OCI-LY3 (cell line): Measurements from ENCODE around the gene TFCP2L1.
"Not testable (repeated sequence)": the region's sequence is repeated elsewhere in the genome, so short reads cannot be mapped to it uniquely, and the experiment has no call there.

ENCODE experiments used
- H2AFZ ChIP-seq: fragments of 200-600, 300-600 bp; shearing (Covaris generic); 2 replicates; pipeline ENCODE4 v1.6.0; 2014; ENCODE audit warnings: antibody characterized with exemption, low read depth, low read length
- H3K27ac ChIP-seq: fragments of 200-600, 300-600 bp; sonication (generic); 2 replicates; pipeline ENCODE4 v1.5.1; 2014; ENCODE audit warnings: mild to moderate bottlenecking, low read length, moderate library complexity, mixed read lengths
- H3K27me3 ChIP-seq: fragments of 200-600, 300-600 bp; sonication (generic); 2 replicates; pipeline ENCODE4 v1.6.1; 2014; ENCODE audit warnings: low read depth, low read length, mixed read lengths
- H3K36me3 ChIP-seq: fragments of 200-600, 300-600 bp; sonication (generic); replicated peaks from 2 replicates; pipeline ENCODE3; 2014; ENCODE audit warnings: low read depth, low read length, mixed read lengths
- H3K4me1 ChIP-seq: fragments of 300-600, 200-600 bp; sonication (generic); 2 replicates; pipeline ENCODE4 v1.6.1; 2014; ENCODE audit warnings: low read length, mixed read lengths
- H3K4me2 ChIP-seq: fragments of 200-600, 300-600 bp; sonication (generic); 2 replicates; pipeline ENCODE4 v1.6.1; 2014; ENCODE audit warnings: low read length, mixed read lengths
- H3K4me3 ChIP-seq: fragments of 300-600, 200-600 bp; sonication (generic); 2 replicates; pipeline ENCODE4 v1.5.1; 2014; ENCODE audit warnings: antibody characterized with exemption, mild to moderate bottlenecking, low read length, moderate library complexity
- H3K79me2 ChIP-seq: fragments of 300-600, 200-600 bp; shearing (Covaris generic); 2 replicates; pipeline ENCODE4 v1.6.1; 2014; ENCODE audit warnings: mild to moderate bottlenecking, low read length, mixed read lengths
- H3K9ac ChIP-seq: fragments of 300-600, 200-600 bp; shearing (Covaris generic); 2 replicates; pipeline ENCODE4 v1.6.0; 2014; ENCODE audit warnings: mild to moderate bottlenecking, low read length, moderate library complexity
- H3K9me3 ChIP-seq: fragments of 200-600, 300-600 bp; shearing (Covaris generic); 2 replicates; pipeline ENCODE4 v1.6.1; 2014; ENCODE audit warnings: low read length, mixed read lengths; ENCODE audit not compliant: insufficient read depth
- H4K20me1 ChIP-seq: fragments of 200-600, 300-600 bp; sonication (generic); 2 replicates; pipeline ENCODE4 v1.6.1; 2016; ENCODE audit warnings: low read length, mixed read lengths; ENCODE audit not compliant: insufficient read depth
- CTCF ChIP-seq: fragments of 200-600, 300-600 bp; sonication (generic); IDR thresholded peaks from 2 replicates; pipeline ENCODE4 v1.5.1; 2014; ENCODE audit warnings: antibody characterized with exemption, low read length, low read depth
- EZH2phosphoT487 ChIP-seq: fragments of 200-600 bp; shearing (Covaris generic); IDR thresholded peaks from 2 replicates; pipeline ENCODE4 v1.6.1; 2018; ENCODE audit warnings: antibody characterized with exemption, mixed run types, low read depth

The TFCP2L1 gene

GRCh38 chr2:121225681-121226080 lies 59.3 kb downstream of the TFCP2L1 start:
- not testable (repeated sequence) for H3K4me2 ChIP-seq, H3K4me1 ChIP-seq, H3K9ac ChIP-seq, H4K20me1 ChIP-seq, H3K4me3 ChIP-seq, H3K79me2 ChIP-seq, H3K36me3 ChIP-seq, H3K9me3 ChIP-seq, H2AFZ ChIP-seq, H3K27ac ChIP-seq, H3K27me3 ChIP-seq

GRCh38 chr2:121220995-121221394 lies 64.0 kb downstream of the TFCP2L1 start:
- Histone ChIP-seq H2AFZ (no peak overlapping the region), H3K9ac (no peak overlapping the region), H3K36me3 (no peaks in the 10 kb centered on the region), H3K4me3 (no peak overlapping the region), H3K9me3 (no peaks in the 10 kb centered on the region), H3K79me2 (no peaks in the 10 kb centered on the region), H4K20me1 (no peaks in the 10 kb centered on the region), H3K27ac (no peak overlapping the region), H3K4me1 (no peaks in the 10 kb centered on the region), H3K27me3 (no peaks in the 10 kb centered on the region), H3K4me2 (no peak overlapping the region)
- TF ChIP-seq CTCF (no peak), EZH2phosphoT487 (no peak)

GRCh38 chr2:121219866-121220265 lies 65.1 kb downstream of the TFCP2L1 start:
- Histone ChIP-seq H3K4me1 (no peaks in the 10 kb centered on the region), H3K4me3 (no peak overlapping the region), H3K4me2 (no peak overlapping the region), H3K27ac (no peak overlapping the region), H3K27me3 (no peaks in the 10 kb centered on the region), H3K79me2 (no peaks in the 10 kb centered on the region), H2AFZ (no peak overlapping the region), H3K9ac (no peak overlapping the region), H3K9me3 (no peaks in the 10 kb centered on the region), H4K20me1 (no peaks in the 10 kb centered on the region), H3K36me3 (no peaks in the 10 kb centered on the region)
- no peak for TF ChIP-seq CTCF
- TF ChIP-seq EZH2phosphoT487, result no peak

- Histone ChIP-seq H4K20me1 (no peaks in the 10 kb centered on the region), H3K9ac (no peak overlapping the region), H3K36me3 (no peaks in the 10 kb centered on the region), H3K27me3 (no peaks in the 10 kb centered on the region), H3K4me3 (no peak overlapping the region), H3K4me1 (no peaks in the 10 kb centered on the region), H2AFZ (no peak overlapping the region), H3K4me2 (no peak overlapping the region), H3K27ac (no peak overlapping the region), H3K79me2 (no peaks in the 10 kb centered on the region), H3K9me3 (no peaks in the 10 kb centered on the region)
- TF ChIP-seq CTCF (no peak), EZH2phosphoT487 (no peak)
Observed at GRCh38 chr2:121218386-121218938, 66.5 kb downstream of the TFCP2L1 start.

- H3K79me2 ChIP-seq, result no peaks in the 10 kb centered on the region
- H3K27ac ChIP-seq, result no peak overlapping the region
- TF ChIP-seq EZH2phosphoT487 (no peak), CTCF (no peak)
- H4K20me1 ChIP-seq, result no peaks in the 10 kb centered on the region
- no peaks in the 10 kb centered on the region for H3K4me1 ChIP-seq
- H3K9ac ChIP-seq, result no peak overlapping the region
- H3K36me3 ChIP-seq, result no peaks in the 10 kb centered on the region
- no peak overlapping the region for H3K4me3 ChIP-seq
- no peaks in the 10 kb centered on the region for H3K27me3 ChIP-seq
- no peak overlapping the region for H2AFZ ChIP-seq
- H3K9me3 ChIP-seq, result no peaks in the 10 kb centered on the region
- no peak overlapping the region for H3K4me2 ChIP-seq
Observed at GRCh38 chr2:121217627-121218026, 67.4 kb downstream of the TFCP2L1 start.
